HepG2 (cell line): Measurements from ENCODE around the gene ZNF274.

Source experiments
- JUND ChIP-seq: sonication (generic); formaldehyde crosslinking; IDR thresholded peaks from 2 replicates; pipeline ENCODE4 v1.8.0; 2022; ENCODE audit warnings: mild to moderate bottlenecking, missing genetic modification reagents
- SMAD3 ChIP-seq: sonication (generic); formaldehyde crosslinking; IDR thresholded peaks from 2 replicates; pipeline ENCODE4 v1.4.0; 2020; ENCODE audit warnings: missing genetic modification reagents
- TF ChIP-seq, protein P1 (sequence below): sonication (generic); formaldehyde crosslinking; IDR thresholded peaks from 2 replicates; pipeline ENCODE4 v1.5.0; 2020; ENCODE audit warnings: mild to moderate bottlenecking, missing genetic modification reagents, moderate library complexity

DNA sequence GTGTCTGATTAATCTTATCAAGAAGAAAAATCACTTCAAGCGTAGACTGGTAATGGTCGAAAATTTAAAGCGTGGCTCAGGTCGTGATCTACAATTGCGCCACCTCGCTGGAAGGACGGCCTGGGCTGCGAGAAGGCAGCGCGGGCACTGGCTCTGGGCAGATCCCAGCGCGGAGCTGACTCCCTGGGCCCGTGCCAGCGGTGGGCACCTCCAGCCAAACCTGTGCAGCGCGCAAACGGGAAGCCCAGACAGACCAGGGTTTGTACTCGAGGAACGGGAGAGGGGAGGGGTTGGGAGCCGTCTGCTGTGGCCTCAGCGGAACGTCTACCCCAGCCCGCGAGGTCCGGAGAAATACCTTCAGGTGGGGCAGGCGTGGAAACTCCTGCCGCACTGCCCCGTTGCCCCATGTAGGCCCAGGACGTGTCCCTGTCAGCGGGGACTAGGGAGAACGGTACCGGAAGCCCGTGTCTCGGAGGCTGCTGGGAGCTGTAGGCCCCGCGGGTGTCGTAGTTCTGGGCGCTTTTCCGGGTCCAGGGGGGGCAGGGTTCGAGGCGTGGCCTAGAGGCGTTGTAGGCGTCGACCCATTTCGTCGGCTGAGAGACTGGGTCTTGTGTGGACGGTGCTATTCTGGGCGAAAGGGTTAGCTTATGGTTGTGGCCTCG is 21.1 kb downstream of the ZNF274 start:
- TF ChIP-seq SMAD3 (CRISPR knock-in tag) = no peak
- TF ChIP-seq, protein P1, sequence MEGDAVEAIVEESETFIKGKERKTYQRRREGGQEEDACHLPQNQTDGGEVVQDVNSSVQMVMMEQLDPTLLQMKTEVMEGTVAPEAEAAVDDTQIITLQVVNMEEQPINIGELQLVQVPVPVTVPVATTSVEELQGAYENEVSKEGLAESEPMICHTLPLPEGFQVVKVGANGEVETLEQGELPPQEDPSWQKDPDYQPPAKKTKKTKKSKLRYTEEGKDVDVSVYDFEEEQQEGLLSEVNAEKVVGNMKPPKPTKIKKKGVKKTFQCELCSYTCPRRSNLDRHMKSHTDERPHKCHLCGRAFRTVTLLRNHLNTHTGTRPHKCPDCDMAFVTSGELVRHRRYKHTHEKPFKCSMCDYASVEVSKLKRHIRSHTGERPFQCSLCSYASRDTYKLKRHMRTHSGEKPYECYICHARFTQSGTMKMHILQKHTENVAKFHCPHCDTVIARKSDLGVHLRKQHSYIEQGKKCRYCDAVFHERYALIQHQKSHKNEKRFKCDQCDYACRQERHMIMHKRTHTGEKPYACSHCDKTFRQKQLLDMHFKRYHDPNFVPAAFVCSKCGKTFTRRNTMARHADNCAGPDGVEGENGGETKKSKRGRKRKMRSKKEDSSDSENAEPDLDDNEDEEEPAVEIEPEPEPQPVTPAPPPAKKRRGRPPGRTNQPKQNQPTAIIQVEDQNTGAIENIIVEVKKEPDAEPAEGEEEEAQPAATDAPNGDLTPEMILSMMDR (CRISPR knock-in tag) = no peak
- TF ChIP-seq JUND (CRISPR knock-in tag) = no peak
